Esophagus muscularis mucosa (tissue), 4 donors: ENCODE results near the gene NPAS3.

Experiments used
- CTCF ChIP-seq, 3 experiments: fragments of 200-600 bp in 2 of 3; fragments of 450-650 bp in 1 of 3; sonication (generic) in 2 of 3; IDR thresholded peaks; one replicate each; pipeline ENCODE4 v1.5.1; 2017 to 2019; ENCODE audit warnings: antibody characterized with exemption in 3 of 3, mild to moderate bottlenecking in 2 of 3, moderate library complexity in 1 of 3
- EP300 ChIP-seq: sonication (generic); formaldehyde crosslinking; IDR thresholded peaks from one replicate; pipeline ENCODE4 v1.6.1; 2017; ENCODE audit warnings: antibody characterized with exemption
- POLR2A ChIP-seq: fragments of 450-650 bp; IDR thresholded peaks from one replicate; pipeline ENCODE4 v1.6.1; 2017; ENCODE audit warnings: antibody characterized with exemption, moderate library complexity, mild to moderate bottlenecking, low read depth
- POLR2AphosphoS5 ChIP-seq, 2 donors: sonication (generic); formaldehyde crosslinking; IDR thresholded peaks; one replicate each; pipeline ENCODE4 v1.6.1; 2017; ENCODE audit warnings: antibody characterized with exemption in 2 of 2

GRCh38 chr14:33348510-33348909 lies 409.8 kb downstream of the NPAS3 start:
- TF ChIP-seq POLR2A: no peak
- TF ChIP-seq CTCF (IDR thresholded peaks at IDR 0.05): no peak
- TF ChIP-seq POLR2AphosphoS5 (IDR thresholded peaks at IDR 0.05): no peak
- TF ChIP-seq EP300: no peak
